GM12892 (cell line): ENCODE measurements around the gene QTRT2.

Experiments
- DNase-seq: peaks from one replicate; pipeline ENCODE4 v3.0.0; 2011; ENCODE audit not compliant: insufficient read length
- FAIRE-seq: peaks from 2 replicates; lab custom pipeline; 2011; peaks lifted over from hg19 to GRCh38; lab: Jason Lieb, UNC
- POLR2A ChIP-seq: IDR thresholded peaks from 2 replicates; pipeline ENCODE4 v1.6.1; 2011; ENCODE audit warnings: low read depth, low read length, control low read depth
- POLR2AphosphoS5 ChIP-seq: IDR thresholded peaks from 2 replicates; pipeline ENCODE4 v1.6.1; 2011; ENCODE audit warnings: low read depth, low read length, control low read depth
- TAF1 ChIP-seq: IDR thresholded peaks from 2 replicates; pipeline ENCODE4 v1.6.1; 2011; ENCODE audit warnings: low read depth, mild to moderate bottlenecking, control low read depth, low read length, borderline replicate concordance

The QTRT2 gene

DNA sequence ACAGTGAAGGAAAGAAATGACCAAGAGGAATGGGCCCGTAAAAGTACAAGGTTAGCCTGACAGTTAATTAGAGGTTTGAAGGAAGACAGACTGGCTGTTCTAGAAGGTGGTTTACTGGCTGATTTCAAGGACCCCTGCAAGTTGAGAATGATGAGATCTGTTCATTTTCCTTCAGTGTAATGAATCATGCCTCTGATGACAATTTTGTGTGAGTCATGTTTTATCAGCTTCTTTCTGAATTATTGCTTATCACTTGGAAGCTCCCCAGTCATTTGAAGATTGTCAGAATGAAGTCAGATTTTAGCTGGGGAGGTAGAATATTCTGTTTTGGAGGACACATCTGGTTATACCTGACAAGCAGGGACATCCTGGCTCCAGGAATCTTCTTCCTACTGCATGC, 71.7 kb downstream of the QTRT2 start:
- FAIRE-seq (no peak), DNase-seq (no peak)
- TF ChIP-seq POLR2A (no peak), TAF1 (no peak), POLR2AphosphoS5 (no peak)

GRCh38 chr3:114128826-114129225, 72.3 kb downstream of the QTRT2 start:
- no peak for FAIRE-seq
- no peak for DNase-seq
- TF ChIP-seq TAF1 (no peak), POLR2A (no peak), POLR2AphosphoS5 (no peak)

GRCh38 chr3:114132500-114132899, 76.0 kb downstream of the QTRT2 start:
- DNase-seq (no peak), FAIRE-seq (no peak)

DNA sequence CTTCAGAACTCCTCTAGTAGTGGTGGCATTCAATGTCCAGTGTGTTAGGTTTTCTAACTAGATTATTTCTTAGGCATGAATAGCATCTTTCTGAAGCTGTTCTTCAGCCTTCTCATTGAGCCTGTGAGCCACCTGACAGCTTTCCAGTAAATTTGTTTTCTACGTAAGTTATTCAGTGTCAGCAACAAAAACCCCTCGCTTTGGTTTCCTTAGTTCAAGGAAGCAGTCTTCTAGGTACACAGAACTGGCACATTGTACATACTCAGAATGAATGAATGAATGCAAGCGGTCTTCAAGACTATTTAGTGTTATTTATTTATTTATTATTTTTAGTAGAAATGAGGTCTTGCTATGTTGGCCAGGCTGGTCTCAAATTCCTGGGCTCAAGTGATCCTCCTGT, 77.4 kb downstream of the QTRT2 start:
- DNase-seq (no peak), FAIRE-seq (no peak)
- TF ChIP-seq TAF1 (no peak), POLR2A (no peak)

More at GRCh38 chr3:114132500-114132899, 76.0 kb downstream of the QTRT2 start:
- TF ChIP-seq TAF1, result no peak
- TF ChIP-seq POLR2AphosphoS5, result no peak
- TF ChIP-seq POLR2A, result no peak
